Stimulated activated CD4-positive, alpha-beta T cell treated with anti-CD3 and anti-CD28 coated beads, Interleukin-1b, Interleukin-23, amount 100 ng/mL, for 1 hour (primary cell): ENCODE data around the gene FAS.

Experiments used
- DNase-seq, 2 donors: peaks; one replicate each; pipeline ENCODE4 v3.0.0-alpha.2; 2020; ENCODE audit warnings: low read depth in 2 of 2

Gene FAS

GRCh38 chr10:88971221-88972061 lies 19.2 kb upstream of the FAS start:
- no peak for DNase-seq

GRCh38 chr10:88974012-88974411 lies 16.6 kb upstream of the FAS start:
- DNase-seq: no peak

- no peak for DNase-seq
Observed at GRCh38 chr10:88974446-88975376, 15.9 kb upstream of the FAS start.

GRCh38 chr10:88975377-88975720 lies 15.2 kb upstream of the FAS start:
- DNase-seq: no peak

- DNase-seq: no peak
Observed at GRCh38 chr10:88978463-88978862, 12.1 kb upstream of the FAS start.

- no peak for DNase-seq
Observed at GRCh38 chr10:88979153-88979562, 11.4 kb upstream of the FAS start.

- DNase-seq: no peak
Observed at GRCh38 chr10:88979603-88980002, 11.0 kb upstream of the FAS start.

- DNase-seq: no peak
Observed at GRCh38 chr10:88980247-88980646, 10.4 kb upstream of the FAS start.

GRCh38 chr10:88980800-88981199 lies 9.8 kb upstream of the FAS start:
- no peak for DNase-seq

GRCh38 chr10:88981435-88981834 lies 9.2 kb upstream of the FAS start:
- no peak for DNase-seq

GRCh38 chr10:88982366-88982765 lies 8.2 kb upstream of the FAS start:
- DNase-seq: no peak

- DNase-seq: no peak
Observed at GRCh38 chr10:88983206-88983605, 7.4 kb upstream of the FAS start.

GRCh38 chr10:88983939-88984338 lies 6.7 kb upstream of the FAS start:
- no peak for DNase-seq

GRCh38 chr10:88984525-88984924 lies 6.1 kb upstream of the FAS start:
- no peak for DNase-seq

GRCh38 chr10:88986549-88987242 lies 3.9 kb upstream of the FAS start:
- DNase-seq: no peak

- no peak for DNase-seq
Observed at GRCh38 chr10:88987243-88987725, 3.3 kb upstream of the FAS start.

GRCh38 chr10:88987840-88988239 lies 2.8 kb upstream of the FAS start:
- no peak for DNase-seq

- DNase-seq: no peak
Observed at GRCh38 chr10:88989423-88989822, 1.2 kb upstream of the FAS start.

GRCh38 chr10:88989824-88990383 lies 694 bp upstream of the FAS start:
- DNase-seq: no peak

GRCh38 chr10:88991161-88991898 lies 732 bp downstream of the FAS start:
- peak in 1 of 2 donors; percentile 56 for DNase-seq

GRCh38 chr10:88991899-88992320 lies 1.3 kb downstream of the FAS start:
- no peak for DNase-seq
